Activated CD4-positive, alpha-beta T cell treated with anti-CD3 and anti-CD28 coated beads, Interleukin-2, amount 10 ng/mL, durations not matched to agents 7 days and 5 days (primary cell): ENCODE results near the gene LRFN2. TPM values are rescaled to one million over a fixed set of nuclear protein-coding genes. Genes with fewer than 3 reads are reported as not detected.

Source experiments
- CTCF ChIA-PET: fragments of 350-600 bp; sonication (Branson Sonifier 250); formaldehyde crosslinking; loops from one replicate; lab custom pipeline; 2021; ENCODE audit warnings: antibody characterized with exemption; lab: Charles Lee
- POLR2A ChIA-PET: fragments of 350-600 bp; sonication (Branson Sonifier 250); formaldehyde crosslinking; loops from one replicate; lab custom pipeline; 2021; ENCODE audit warnings: antibody characterized with exemption; lab: Charles Lee
- DNase-seq: peaks from one replicate; pipeline ENCODE4 v3.0.0-alpha.2; 2020
- H3K27ac Mint-ChIP-seq: one replicate; pipeline ENCODE4 v1.8.0; 2021; ENCODE audit warnings: mild to moderate bottlenecking, moderate library complexity, mixed read lengths
- H3K27me3 Mint-ChIP-seq: one replicate; pipeline ENCODE4 v1.8.0; 2021; ENCODE audit warnings: mixed read lengths
- H3K36me3 Mint-ChIP-seq: one replicate; pipeline ENCODE4 v1.8.0; 2021; ENCODE audit warnings: low read depth, mixed read lengths
- H3K4me1 Mint-ChIP-seq: one replicate; pipeline ENCODE4 v1.8.0; 2021; ENCODE audit warnings: mixed read lengths
- H3K4me3 Mint-ChIP-seq: one replicate; pipeline ENCODE4 v1.8.0; 2021; ENCODE audit warnings: mild to moderate bottlenecking, moderate library complexity, mixed read lengths
- H3K9me3 Mint-ChIP-seq: one replicate; pipeline ENCODE4 v1.8.0; 2021; ENCODE audit warnings: mixed read lengths
- total RNA-seq, 2 experiments: library from RNA; stranded (reverse); gene quantifications; one replicate each; pipeline ENCODE4 v1.2.3, GENCODE V29; 2021

The LRFN2 gene
- total RNA-seq, 2 experiments from 2014 or later = 0.08 to 0.25 TPM

DNA sequence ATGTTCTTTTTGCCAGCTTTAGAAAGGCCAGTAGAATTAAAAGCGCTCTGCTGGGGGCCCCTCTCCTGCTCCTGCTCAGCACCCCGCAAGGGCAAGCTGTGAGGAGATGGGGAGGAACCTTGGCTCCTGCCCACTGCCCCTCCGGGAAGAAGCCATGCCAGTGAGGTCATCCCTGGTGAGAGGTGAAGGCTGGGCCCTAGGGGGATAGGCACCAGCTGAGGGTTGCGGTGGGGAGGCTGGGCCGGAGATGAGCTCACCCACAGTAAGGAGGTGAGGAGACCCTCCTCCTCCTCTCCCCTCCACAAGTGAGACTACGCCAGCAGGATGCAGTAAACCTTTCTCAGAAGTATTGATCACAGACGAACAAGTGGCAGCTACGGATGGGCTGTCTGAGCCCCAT, 32.1 kb downstream of the LRFN2 start:
- ChIA-PET CTCF (no interaction called here), POLR2A (no interaction called here)
- DNase-seq = no peak
- H3K4me3 Mint-ChIP-seq = no peak overlapping the region
- no peaks in the 10 kb centered on the region for H3K36me3 Mint-ChIP-seq
- H3K27ac Mint-ChIP-seq = no peak overlapping the region
- no peaks in the 10 kb centered on the region for H3K4me1 Mint-ChIP-seq
- H3K9me3 Mint-ChIP-seq = no peaks in the 10 kb centered on the region
- no peaks in the 10 kb centered on the region for H3K27me3 Mint-ChIP-seq

DNA sequence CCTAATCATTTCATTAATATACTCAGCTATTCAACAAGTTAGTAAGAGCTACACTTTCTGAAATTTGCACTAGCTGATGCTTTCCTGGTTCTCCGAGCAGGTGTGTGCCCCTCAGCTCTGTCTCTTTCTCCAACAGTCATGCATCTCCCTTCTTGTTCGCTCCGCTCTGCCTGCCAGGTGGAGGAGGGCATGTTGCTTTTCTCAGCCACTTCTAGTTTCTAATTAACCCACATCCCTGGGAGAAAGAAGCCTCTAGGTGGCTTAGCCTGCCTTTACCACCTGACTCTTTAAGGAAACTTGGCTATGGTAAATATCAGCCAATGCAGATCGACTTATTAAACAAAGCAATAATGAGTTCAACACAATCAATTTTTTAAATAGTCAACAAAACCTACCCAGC, 34.2 kb downstream of the LRFN2 start:
- POLR2A ChIA-PET = no interaction called here

DNA sequence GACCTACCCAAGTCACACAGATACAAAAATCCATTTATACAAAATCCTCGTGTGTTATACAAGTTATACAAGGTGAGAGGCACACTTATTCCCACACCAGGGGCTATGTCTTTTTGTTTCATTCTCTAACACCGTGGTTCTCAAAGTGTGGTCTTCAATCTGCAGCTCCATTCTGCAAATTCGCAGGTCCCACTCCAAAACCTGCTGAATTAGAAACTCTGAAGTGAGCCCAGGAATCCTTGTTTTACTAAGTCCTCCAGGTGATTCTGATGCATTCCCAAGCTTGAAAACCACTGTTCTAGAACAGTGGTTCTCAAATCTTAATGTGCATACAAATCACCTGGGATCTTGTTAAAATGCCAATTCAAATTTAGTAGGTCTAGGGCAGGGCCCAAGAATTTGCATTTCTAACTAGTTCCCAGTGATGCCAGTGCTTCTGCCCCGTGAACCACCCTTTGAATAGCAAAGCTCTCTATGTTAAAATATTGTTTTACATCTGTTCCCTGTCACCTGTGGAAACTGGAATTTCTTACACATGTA, 35.1 kb downstream of the LRFN2 start:
- no peak for DNase-seq
- ChIA-PET CTCF (no interaction called here), POLR2A (no interaction called here)
- no peaks in the 10 kb centered on the region for H3K36me3 Mint-ChIP-seq
- H3K27me3 Mint-ChIP-seq = no peaks in the 10 kb centered on the region
- H3K4me1 Mint-ChIP-seq = no peaks in the 10 kb centered on the region
- no peaks in the 10 kb centered on the region for H3K9me3 Mint-ChIP-seq
- H3K4me3 Mint-ChIP-seq = no peak overlapping the region
- no peak overlapping the region for H3K27ac Mint-ChIP-seq

More for the DNA sequence above, 34.2 kb downstream of the LRFN2 start:
- Mint-ChIP-seq H3K4me1 (no peaks in the 10 kb centered on the region), H3K36me3 (no peaks in the 10 kb centered on the region), H3K9me3 (no peaks in the 10 kb centered on the region), H3K4me3 (no peak overlapping the region), H3K27me3 (no peaks in the 10 kb centered on the region), H3K27ac (no peak overlapping the region)
- no peak for DNase-seq
- CTCF ChIA-PET = no interaction called here

DNA sequence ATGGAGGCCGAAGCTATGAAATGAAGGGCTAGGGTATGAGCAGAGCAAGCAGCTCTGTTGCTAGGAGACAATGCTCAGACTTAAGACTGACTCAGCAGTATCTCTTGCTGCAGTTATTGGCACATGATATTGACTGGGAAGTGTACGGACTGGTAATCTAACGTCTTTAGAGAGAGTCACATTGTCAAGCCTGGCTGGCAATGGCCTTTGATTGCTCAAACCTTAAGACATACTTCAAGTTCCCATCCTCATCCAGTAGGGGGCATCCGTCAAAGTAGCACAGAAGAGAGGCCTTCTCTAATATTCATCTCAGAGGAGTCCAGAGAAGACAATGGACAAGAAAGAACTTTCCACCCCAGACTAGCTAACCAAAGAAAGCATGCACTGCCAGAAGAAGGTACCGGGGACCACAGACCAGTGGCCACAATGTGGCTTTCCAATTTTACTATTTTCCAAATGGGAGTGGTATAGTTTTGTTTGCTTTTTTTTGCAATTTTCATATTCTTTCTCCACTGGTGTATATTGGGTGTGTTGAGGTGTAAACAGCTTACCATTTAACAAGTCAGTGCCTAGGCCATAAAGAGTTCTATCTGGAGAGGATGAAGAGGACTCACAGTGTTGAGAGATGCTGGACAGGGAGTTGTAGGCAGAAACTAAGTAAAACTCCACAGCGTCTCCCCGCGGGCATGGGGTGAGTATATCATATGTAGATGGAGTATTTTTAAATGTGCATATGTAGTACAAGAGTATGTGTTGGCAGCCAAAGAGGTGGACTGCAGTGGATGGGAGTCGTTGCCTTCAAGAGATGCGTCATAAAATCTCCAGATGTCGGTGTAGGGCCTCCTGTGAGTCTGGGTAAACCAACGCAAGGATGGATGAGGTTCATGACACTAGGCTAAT, 36.7 kb downstream of the LRFN2 start:
- H3K27ac Mint-ChIP-seq = no peak overlapping the region
- H3K9me3 Mint-ChIP-seq = no peaks in the 10 kb centered on the region
- POLR2A ChIA-PET = no interaction called here
- DNase-seq = peak; percentile 53
- H3K27me3 Mint-ChIP-seq = no peaks in the 10 kb centered on the region
- H3K36me3 Mint-ChIP-seq = no peaks in the 10 kb centered on the region
- no peaks in the 10 kb centered on the region for H3K4me1 Mint-ChIP-seq
- no peak overlapping the region for H3K4me3 Mint-ChIP-seq
- CTCF ChIA-PET = interaction anchor here (1.3 kb wide), 1 partner anchor 118 kb away, joined by 3 read pairs; no protein-coding TSS in a partner anchor

DNA sequence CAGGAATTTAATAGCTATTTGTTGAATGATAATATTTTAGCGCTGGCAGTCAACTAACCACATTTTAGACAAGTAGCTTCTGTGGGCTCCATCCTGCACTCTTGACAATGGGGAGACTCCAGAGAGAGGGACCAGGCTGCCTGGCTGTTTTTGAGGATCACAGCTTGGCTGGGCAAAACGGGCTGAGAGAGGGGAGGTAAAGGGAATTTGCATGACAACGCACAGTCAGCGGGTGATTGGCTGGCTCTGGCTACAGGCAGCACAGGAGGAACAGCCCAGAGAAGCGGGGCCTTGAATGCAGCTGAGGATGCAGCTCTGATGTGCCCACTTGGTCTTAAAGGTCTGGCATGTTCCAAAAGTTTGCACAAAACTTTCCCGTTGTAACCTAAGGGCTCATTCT, 41.2 kb downstream of the LRFN2 start:
- Mint-ChIP-seq H3K4me3 (no peak overlapping the region), H3K9me3 (no peaks in the 10 kb centered on the region), H3K4me1 (no peaks in the 10 kb centered on the region), H3K36me3 (no peaks in the 10 kb centered on the region), H3K27me3 (no peaks in the 10 kb centered on the region), H3K27ac (no peak overlapping the region)
- DNase-seq = no peak
- ChIA-PET POLR2A (no interaction called here), CTCF (no interaction called here)

DNA sequence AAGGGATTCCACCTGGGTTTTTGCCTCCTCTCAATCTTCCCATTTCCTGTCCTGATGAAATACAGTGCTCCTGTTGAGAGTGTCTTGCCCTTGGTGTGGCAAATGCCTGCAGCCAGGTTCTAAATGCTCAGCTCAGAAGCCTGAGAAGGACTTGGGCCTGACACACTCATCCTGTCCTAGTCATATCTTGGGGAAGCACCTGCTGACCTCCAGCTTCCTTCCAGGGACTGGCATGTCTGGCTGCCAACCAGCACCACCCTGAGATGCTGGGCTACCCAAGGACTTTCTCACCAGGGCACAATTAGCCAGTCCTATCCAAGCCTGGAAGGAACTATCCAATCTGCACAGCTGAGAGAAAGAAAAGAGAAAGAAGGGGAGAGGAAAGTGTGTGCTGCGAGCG, 43.4 kb downstream of the LRFN2 start:
- POLR2A ChIA-PET = no interaction called here
- Mint-ChIP-seq H3K4me1 (no peaks in the 10 kb centered on the region), H3K27me3 (no peaks in the 10 kb centered on the region), H3K4me3 (no peak overlapping the region), H3K36me3 (no peaks in the 10 kb centered on the region), H3K27ac (no peak overlapping the region), H3K9me3 (no peaks in the 10 kb centered on the region)
- no peak for DNase-seq
- CTCF ChIA-PET = interaction anchor here (1.7 kb wide), 1 partner anchor 9 kb away, joined by 4 read pairs; no protein-coding TSS in a partner anchor

DNA sequence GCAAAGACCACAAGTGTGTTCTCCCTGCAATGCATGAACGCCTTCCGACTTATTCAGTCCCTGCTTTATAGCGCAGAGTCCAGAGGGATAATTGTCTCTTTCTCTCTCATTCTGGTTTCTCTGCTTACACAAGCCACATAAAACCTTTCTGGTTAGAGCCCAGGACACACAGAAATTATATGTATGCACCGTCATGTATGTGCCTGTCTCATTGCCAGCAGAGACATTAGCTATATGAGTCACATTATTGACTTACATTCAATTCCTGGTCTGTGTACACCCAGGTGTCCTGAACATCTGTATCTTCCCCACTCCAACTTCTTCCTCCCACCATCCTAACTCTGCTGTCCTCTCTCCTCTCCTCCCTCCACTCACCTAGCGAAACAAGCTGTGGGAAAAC, 44.0 kb downstream of the LRFN2 start:
- POLR2A ChIA-PET = no interaction called here
- Mint-ChIP-seq H3K4me1 (no peaks in the 10 kb centered on the region), H3K36me3 (no peaks in the 10 kb centered on the region), H3K27ac (no peak overlapping the region), H3K9me3 (no peaks in the 10 kb centered on the region), H3K4me3 (no peak overlapping the region), H3K27me3 (no peaks in the 10 kb centered on the region)
- DNase-seq = no peak
- CTCF ChIA-PET = interaction anchor here (1.7 kb wide), 1 partner anchor 9 kb away, joined by 4 read pairs; no protein-coding TSS in a partner anchor

DNA sequence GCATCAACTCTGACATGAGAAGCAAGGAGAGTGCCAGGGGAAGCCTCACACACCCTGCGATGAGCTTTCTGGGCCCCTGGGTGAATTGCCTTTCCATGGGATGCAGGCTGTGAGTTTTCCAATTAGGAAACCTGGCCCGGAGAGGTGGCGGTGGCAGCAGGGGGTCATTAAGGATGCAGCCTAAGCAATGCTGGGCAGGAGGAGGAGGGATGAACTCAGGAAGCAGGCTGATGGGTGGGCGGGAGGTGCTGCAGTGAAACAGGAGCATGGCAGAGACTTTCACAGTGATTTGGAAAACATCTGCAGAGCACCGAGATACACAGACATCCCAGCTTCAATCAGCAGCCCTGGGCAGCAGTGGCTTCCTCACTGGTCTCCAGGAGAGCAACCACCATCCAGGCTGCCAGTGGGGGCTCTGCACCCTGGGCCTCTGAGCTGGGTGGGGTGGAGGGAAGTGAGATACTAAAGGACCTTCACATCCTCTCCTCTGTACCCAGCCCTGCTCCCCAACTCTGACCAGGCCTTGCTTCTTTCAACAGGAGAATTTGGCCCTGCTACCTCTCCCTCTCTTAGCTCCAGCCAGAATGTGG, 44.9 kb downstream of the LRFN2 start:
- Mint-ChIP-seq H3K4me1 (no peaks in the 10 kb centered on the region), H3K27ac (peak overlapping the region; percentile 36), H3K4me3 (no peak overlapping the region), H3K27me3 (no peaks in the 10 kb centered on the region), H3K36me3 (no peaks in the 10 kb centered on the region), H3K9me3 (no peaks in the 10 kb centered on the region)
- POLR2A ChIA-PET = no interaction called here
- no peak for DNase-seq
- CTCF ChIA-PET = interaction anchor here (0.5 kb wide), 1 partner anchor 1179 kb away, joined by 3 read pairs; no protein-coding TSS in a partner anchor

DNA sequence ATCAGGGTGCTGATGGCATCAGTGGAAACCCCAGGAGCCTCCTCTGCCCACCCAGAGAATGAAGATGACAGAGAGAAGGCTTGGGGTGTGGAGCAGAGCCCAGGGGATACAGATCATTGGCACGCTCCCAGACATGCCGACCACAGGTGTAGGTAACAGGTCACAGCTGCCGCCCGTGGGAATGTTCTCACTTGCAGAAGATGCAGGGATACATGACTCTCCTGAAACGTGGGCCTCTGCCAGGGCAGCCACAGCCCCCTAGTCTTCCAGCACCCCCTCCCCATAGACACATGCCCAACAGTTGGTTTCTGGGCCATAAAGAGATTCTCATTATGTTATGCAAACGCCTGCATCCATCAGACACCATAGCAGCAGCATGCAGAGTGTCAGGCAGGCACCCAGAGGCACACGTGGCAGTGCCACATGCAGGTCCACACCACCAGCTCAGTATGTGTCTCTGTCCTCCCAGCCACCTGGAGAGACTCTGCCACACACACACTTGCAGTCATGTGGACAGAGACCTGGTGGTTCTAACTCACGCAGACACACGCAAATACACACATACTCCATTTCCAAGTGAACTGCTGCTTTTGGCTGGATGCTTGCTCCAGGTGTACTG, 45.5 kb downstream of the LRFN2 start:
- H3K9me3 Mint-ChIP-seq = no peaks in the 10 kb centered on the region
- no peaks in the 10 kb centered on the region for H3K27me3 Mint-ChIP-seq
- POLR2A ChIA-PET = no interaction called here
- no peak for DNase-seq
- H3K36me3 Mint-ChIP-seq = no peaks in the 10 kb centered on the region
- no peak overlapping the region for H3K4me3 Mint-ChIP-seq
- H3K27ac Mint-ChIP-seq = peak overlapping the region; percentile 36
- CTCF ChIA-PET = no interaction called here
- H3K4me1 Mint-ChIP-seq = no peaks in the 10 kb centered on the region

DNA sequence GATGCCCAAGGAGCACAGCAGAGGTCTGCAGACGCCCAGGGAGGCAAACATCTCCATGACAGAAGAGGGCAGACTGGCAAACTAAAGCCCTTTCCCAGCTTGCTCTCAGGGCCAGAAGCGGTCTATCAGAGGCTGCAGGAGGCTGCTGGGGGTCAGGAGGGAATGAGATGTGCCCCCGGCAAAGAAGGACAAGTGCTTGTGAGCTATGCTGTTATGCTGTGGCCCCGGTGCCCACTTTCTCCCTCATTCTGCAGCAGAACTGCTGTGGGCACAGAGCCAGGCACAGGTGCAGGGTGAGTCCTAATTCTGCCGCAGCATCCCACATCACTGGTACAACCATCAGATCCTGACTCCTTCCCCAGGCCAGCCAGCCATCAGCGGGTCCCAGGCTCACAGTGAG, 46.4 kb downstream of the LRFN2 start:
- no peaks in the 10 kb centered on the region for H3K36me3 Mint-ChIP-seq
- H3K27me3 Mint-ChIP-seq = no peaks in the 10 kb centered on the region
- no peak overlapping the region for H3K4me3 Mint-ChIP-seq
- H3K9me3 Mint-ChIP-seq = no peaks in the 10 kb centered on the region
- no peaks in the 10 kb centered on the region for H3K4me1 Mint-ChIP-seq
- no peak for DNase-seq
- ChIA-PET CTCF (interaction anchor here (0.6 kb wide), 1 partner anchor 101 kb away, joined by 4 read pairs; no protein-coding TSS in a partner anchor), POLR2A (no interaction called here)
- H3K27ac Mint-ChIP-seq = no peak overlapping the region

DNA sequence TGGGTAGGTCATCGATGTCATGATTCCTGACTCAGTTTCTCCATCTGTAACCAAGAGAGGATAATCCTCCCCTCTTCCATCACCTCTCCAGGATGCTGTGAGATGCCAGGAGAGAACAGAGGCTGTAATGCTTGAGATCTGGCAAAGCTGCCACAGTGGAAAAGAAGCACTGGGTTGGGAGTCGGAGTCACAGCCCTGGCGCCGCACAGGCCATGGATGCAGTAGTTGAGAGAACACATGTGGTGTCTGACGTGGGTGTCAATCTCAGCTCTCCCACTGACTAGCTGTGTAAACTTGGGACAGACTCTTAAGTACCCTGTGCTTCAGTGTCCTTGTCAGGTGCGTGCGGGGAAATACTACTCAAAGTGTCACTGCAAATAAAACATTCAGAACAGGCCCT, 47.3 kb downstream of the LRFN2 start:
- ChIA-PET POLR2A (no interaction called here), CTCF (no interaction called here)
- no peak for DNase-seq
- Mint-ChIP-seq H3K27me3 (no peaks in the 10 kb centered on the region), H3K36me3 (no peaks in the 10 kb centered on the region), H3K4me3 (no peak overlapping the region), H3K9me3 (no peaks in the 10 kb centered on the region), H3K4me1 (no peaks in the 10 kb centered on the region), H3K27ac (no peak overlapping the region)

DNA sequence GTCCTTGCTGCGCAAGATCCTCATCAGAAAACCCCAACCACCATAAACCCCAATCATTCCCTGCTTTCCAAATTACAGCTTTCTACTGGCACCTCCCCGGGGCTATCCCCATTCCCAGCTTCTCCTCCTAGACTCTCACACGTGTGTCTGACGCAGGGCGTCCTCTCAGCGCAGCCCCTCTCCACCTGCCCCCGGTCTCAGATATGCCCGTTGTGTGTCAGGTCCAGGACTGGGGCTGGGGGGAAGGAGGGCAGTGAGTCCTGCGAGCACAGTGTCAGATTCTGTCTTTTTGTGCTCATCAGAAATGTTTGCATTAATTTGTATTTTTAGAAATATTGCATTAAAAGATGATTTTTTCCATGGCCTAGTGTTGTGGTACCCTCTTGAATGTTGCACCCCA, 48.6 kb downstream of the LRFN2 start:
- Mint-ChIP-seq H3K9me3 (no peaks in the 10 kb centered on the region), H3K4me1 (no peaks in the 10 kb centered on the region), H3K27ac (no peak overlapping the region), H3K27me3 (no peaks in the 10 kb centered on the region), H3K4me3 (no peak overlapping the region), H3K36me3 (no peaks in the 10 kb centered on the region)
- POLR2A ChIA-PET = no interaction called here
- CTCF ChIA-PET = no interaction called here
- no peak for DNase-seq

DNA sequence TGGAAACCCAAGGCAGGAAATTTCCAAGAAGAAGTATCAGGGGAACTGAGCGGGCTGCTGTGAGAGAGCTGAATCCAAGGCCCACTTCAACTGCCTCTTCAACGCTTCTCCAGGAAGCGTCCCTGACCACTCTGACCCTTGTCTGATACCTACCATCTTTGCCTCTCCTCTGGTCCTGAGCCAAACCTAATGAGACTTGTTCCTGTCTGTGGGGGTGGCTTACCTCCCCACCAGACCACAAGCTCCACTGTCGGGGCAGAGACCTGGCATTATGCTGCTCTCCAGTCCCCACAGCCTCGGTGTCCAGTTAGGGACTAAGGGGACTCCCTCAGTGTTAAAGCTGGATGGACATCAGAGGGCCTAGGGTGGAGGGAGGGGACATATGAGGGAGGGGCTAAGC, 49.7 kb downstream of the LRFN2 start:
- POLR2A ChIA-PET = no interaction called here
- no peaks in the 10 kb centered on the region for H3K36me3 Mint-ChIP-seq

More for the DNA sequence above, 49.7 kb downstream of the LRFN2 start:
- Mint-ChIP-seq H3K4me3 (no peak overlapping the region), H3K9me3 (no peaks in the 10 kb centered on the region), H3K27ac (no peak overlapping the region), H3K4me1 (peaks cover 2% of the 10 kb centered on the region), H3K27me3 (no peaks in the 10 kb centered on the region)
- no peak for DNase-seq
- CTCF ChIA-PET = interaction anchor here (1.0 kb wide), 1 partner anchor 209 kb away, joined by 3 read pairs; no protein-coding TSS in a partner anchor
